Raji (cell line): ENCODE results near the gene PAM.

Experiments
- POLR2A ChIP-seq: IDR thresholded peaks from 2 replicates; pipeline ENCODE4 v1.6.1; 2011; ENCODE audit warnings: low read depth, low read length, control low read depth; ENCODE audit not compliant: insufficient read depth

PAM gene

GRCh38 chr5:102742215-102742614 is 12.9 kb upstream of the PAM start:
- no peak for TF ChIP-seq POLR2A

GRCh38 chr5:102743900-102744299 is 11.2 kb upstream of the PAM start:
- TF ChIP-seq POLR2A = no peak

DNA sequence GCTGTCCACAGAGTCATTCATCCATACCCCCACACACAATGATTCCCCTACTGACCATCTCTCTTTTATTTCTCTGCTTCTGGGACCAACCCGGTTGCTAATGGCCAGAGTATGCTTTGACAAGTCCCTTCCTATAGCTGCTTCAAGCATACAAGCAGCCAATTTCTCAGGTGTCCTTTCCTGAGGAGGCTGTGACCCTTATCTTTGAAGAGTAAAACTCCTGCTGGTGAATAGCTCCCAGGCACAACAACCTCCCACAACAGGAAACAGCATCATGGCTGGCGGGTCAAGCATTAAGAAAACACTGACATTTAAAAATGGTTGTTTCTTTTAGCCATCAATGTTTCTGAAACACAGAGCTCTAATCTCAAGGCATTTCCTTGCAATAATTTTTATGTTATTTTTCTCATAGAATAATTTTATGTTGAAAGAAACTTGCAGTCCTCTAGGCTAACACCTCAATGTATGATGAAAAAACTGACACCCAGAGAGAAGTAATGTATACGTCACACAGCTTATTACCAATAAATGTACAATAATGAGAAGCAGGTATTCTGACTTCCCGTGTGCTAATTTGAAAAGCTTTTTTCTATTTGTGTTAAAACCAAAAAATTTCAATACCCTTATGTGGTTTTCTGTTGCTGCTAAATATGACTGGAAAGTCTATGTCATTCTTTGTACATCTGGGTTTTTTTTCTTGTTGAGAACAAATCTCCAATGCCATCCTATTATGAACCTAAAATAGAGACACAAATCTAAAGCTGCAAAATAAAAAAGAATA is 7.5 kb upstream of the PAM start:
- no peak for TF ChIP-seq POLR2A

GRCh38 chr5:102749416-102750030 is 5.6 kb upstream of the PAM start:
- TF ChIP-seq POLR2A = no peak

GRCh38 chr5:102750151-102750834 is 4.8 kb upstream of the PAM start:
- TF ChIP-seq POLR2A = no peak

DNA sequence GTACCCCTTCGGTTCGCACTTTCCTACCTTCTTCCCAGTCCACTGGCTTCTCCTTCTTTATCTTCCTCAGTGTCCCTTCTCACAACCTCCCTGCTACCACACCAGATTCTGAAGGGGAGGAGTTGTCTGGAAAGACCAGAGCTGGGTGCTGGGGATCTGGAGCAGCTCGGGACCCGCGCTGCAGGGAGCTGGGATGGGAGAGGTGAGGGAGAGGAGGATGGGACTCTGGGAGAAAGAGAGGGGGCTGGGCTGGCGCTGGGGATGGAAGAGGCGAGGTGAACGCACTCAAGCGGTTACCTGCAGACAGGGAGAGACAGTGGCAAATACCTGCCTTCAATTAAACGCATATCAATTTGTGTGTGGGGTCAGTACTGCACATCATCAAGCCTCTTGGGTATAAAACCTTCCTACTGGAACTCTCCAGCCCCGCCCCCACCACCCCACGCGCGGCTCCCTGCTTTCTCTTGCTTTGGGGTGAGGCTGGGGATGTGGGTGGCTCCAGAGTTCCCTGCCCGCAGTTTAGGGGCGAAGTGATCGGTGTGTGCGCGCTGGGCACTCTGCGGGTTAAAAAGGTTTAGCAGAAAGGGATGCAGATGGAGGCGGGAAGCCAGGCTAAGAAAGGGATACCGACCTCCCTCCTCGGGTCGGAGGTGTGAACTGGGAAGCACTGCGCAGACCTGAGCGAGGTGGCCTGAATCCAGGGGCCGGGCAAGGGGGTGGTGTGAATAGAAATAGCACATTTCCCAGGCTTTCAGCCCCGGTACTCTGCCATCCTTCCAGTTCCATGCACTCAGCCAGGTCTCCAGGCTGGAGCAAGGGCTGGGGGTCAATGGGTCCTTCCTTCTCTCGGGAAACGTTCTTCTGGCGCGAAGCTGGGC is 977 bp upstream of the PAM start:
- no peak for TF ChIP-seq POLR2A

DNA sequence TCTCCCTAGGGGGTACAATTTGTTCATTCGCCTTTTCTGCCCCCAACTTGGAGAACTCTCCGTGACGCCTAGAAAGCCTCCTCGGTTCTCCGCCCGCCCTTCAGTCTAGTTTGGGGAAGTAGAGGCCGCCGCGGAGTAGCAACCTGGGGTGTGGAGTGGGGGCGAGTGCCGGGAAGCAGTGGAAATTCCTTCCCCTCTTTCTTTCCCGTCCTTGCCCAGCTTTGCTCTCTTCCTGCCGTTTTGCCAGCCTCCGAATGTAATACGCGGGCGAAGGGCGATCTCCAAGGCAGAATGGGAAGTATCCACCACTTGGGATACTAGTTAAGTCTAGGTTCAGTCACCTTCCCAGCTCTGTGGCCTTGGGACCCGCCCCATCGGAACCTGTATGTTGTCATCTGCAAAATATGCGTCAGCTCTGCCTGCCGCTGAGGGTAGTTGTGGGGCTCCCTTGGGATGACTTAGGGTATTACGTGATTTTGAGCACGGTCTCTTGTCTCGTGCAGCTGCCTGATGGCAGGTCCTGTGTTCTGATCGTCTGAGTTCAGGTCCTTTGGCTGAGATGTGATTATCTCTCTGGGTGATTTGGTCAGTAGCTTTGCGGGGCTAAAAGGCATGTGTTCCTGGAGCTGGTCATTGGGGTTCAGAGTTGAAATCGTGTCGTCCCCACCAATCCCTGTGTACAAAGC is 724 bp downstream of the PAM start:
- TF ChIP-seq POLR2A = no peak; the same call in 1 of the 2 replicates

GRCh38 chr5:102758576-102758975 is 3.5 kb downstream of the PAM start:
- no peak for TF ChIP-seq POLR2A

DNA sequence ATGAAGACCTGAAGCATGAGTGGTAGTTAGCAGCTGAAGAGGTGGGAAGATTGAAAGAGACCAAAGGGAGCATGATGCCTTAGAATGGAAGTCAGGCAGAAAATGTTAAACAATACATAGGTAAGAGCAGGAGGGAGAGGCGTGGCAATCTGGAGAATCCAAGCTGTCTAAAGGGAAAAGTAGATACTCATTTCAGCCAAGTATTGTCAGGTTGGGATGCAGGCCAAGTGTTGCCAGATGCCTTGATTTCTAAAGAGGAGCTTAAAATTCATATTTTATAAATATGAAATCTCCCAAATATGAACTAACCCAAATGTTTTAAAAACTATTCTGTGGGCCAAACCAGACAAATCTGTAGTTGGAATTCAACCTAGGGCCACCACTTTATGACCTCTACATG is 4.2 kb downstream of the PAM start:
- TF ChIP-seq POLR2A = no peak

GRCh38 chr5:102759700-102760099 is 4.6 kb downstream of the PAM start:
- TF ChIP-seq POLR2A = no peak

DNA sequence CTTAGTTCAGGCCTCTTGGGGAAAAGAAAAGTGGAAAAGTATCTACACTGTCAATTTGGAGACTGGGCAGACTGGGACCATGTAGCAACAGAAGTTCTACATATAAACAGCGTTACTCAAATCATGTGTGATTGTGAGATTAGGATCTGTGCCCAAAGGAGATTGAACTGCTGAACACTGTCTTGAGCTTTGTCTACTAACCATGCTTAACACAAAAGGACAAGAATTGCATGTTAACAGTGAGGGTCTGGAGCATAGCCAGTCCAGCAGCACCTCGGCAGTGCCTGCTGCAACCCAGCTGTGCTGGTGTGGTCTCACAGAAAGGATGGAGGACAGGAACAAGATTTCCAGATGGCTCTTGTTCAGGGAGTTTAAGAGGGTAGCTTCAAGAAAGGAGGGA is 5.7 kb downstream of the PAM start:
- TF ChIP-seq POLR2A = no peak

GRCh38 chr5:102762095-102762534 is 7.0 kb downstream of the PAM start:
- TF ChIP-seq POLR2A = no peak

DNA sequence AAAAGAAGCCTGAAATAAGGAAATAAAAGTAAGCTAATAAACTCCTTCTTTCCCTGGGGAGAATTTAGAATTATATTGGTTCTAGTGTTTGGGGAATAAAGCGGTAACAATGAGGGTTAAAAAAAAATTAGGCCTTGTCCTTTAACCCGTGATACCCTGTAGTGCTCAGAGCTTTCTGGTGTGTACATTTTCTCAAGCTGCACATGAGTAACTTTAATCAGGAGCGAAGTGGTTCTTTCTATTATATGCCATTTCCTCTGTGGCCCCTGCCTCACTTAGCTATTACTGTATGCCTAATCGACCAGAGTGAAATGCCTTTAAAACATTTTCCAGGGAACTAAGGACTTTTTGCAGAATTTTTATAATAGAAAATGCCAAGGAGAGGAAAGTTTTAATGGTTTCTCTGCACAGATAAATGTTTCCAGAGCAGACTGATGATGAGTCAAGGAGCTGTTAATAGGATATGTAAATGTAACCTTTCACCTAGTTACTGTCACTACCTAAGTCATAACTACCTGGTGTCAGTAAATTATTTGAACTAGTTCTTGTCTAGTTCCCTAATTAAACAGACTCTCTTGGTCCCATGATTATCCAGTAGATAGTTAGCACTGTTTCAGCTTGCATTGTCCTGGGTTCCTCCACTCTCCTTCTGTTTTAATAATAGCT is 7.6 kb downstream of the PAM start:
- no peak for TF ChIP-seq POLR2A

GRCh38 chr5:102763734-102764133 is 8.6 kb downstream of the PAM start:
- no peak for TF ChIP-seq POLR2A
